HG03108 (cell line): Measurements from ENCODE around the gene GHR.
"Not testable (repeated sequence)": the region's sequence is repeated elsewhere in the genome, so short reads cannot be mapped to it uniquely, and the experiment has no call there.

Experiments
- ATAC-seq: cut with Tn5 transposase; IDR thresholded peaks from one replicate; pipeline ENCODE4 v1.9.1; 2021; ENCODE audit warnings: moderate library complexity; ENCODE audit not compliant: unreplicated experiment

GHR gene

GRCh38 chr5:42564689-42565356, 141.6 kb downstream of the GHR start:
- no peak for ATAC-seq

- ATAC-seq = no peak
These were observed 143.5 kb downstream of the GHR start for GRCh38 chr5:42566652-42567295.

- ATAC-seq = no peak
These were observed 146.1 kb downstream of the GHR start for GRCh38 chr5:42569325-42569724.

- ATAC-seq = no peak
These were observed 146.8 kb downstream of the GHR start for GRCh38 chr5:42569953-42570548.

- ATAC-seq = no peak
These were observed 148.0 kb downstream of the GHR start for GRCh38 chr5:42570966-42571960.

GRCh38 chr5:42572313-42572712, 149.1 kb downstream of the GHR start:
- ATAC-seq = no peak

- ATAC-seq = no peak
These were observed 150.1 kb downstream of the GHR start for GRCh38 chr5:42573386-42573785.

GRCh38 chr5:42575914-42576313, 152.7 kb downstream of the GHR start:
- not testable (repeated sequence) for ATAC-seq

- not testable (repeated sequence) for ATAC-seq
These were observed 155.7 kb downstream of the GHR start for GRCh38 chr5:42578901-42579300.

- ATAC-seq = no peak
These were observed 156.1 kb downstream of the GHR start for GRCh38 chr5:42579320-42579719.

- no peak for ATAC-seq
These were observed 158.6 kb downstream of the GHR start for GRCh38 chr5:42581845-42582244.

GRCh38 chr5:42582723-42583122, 159.5 kb downstream of the GHR start:
- no peak for ATAC-seq

- no peak for ATAC-seq
These were observed 160.1 kb downstream of the GHR start for GRCh38 chr5:42583322-42583721.

GRCh38 chr5:42586625-42587024, 163.4 kb downstream of the GHR start:
- ATAC-seq = no peak

- no peak for ATAC-seq
These were observed 164.0 kb downstream of the GHR start for GRCh38 chr5:42587096-42587723.

- ATAC-seq = no peak
These were observed 167.3 kb downstream of the GHR start for GRCh38 chr5:42590566-42590965.

- no peak for ATAC-seq
These were observed 167.8 kb downstream of the GHR start for GRCh38 chr5:42591015-42591414.

GRCh38 chr5:42592401-42593140, 169.3 kb downstream of the GHR start:
- ATAC-seq = no peak

GRCh38 chr5:42593591-42593990, 170.4 kb downstream of the GHR start:
- no peak for ATAC-seq

- no peak for ATAC-seq
These were observed 172.4 kb downstream of the GHR start for GRCh38 chr5:42595597-42595996.
